WTC11 (cell line): Measurements from ENCODE around the gene RRBP1. TPM values are rescaled to one million over a fixed set of nuclear protein-coding genes. Genes with fewer than 3 reads are reported as not detected.
A peak's percentile ranks its signal among the peaks of the same experiment; 100 is the strongest.

Experiments
- ATAC-seq: fragments of 200-7000 bp; cut with Tn5 transposase; 2 replicates; pipeline ENCODE4 v1.10.0; 2021; ENCODE audit warnings: mild to moderate bottlenecking, moderate library complexity
- CTCF ChIA-PET: fragments of 300-600 bp; sonication (Branson Sonifier 250); formaldehyde crosslinking; loops from one replicate; lab custom pipeline; 2021; ENCODE audit warnings: antibody characterized with exemption; lab: Charles Lee
- POLR2A ChIA-PET: fragments of 350-600 bp; sonication (Branson Sonifier 250); formaldehyde crosslinking; loops from one replicate; lab custom pipeline; 2021; ENCODE audit warnings: antibody characterized with exemption; lab: Charles Lee
- DNase-seq: peaks from one replicate; pipeline ENCODE4 v3.0.0; 2021; ENCODE audit warnings: low spot score
- H3K27ac Mint-ChIP-seq: 2 replicates; pipeline ENCODE4 v1.8.0; 2021; ENCODE audit warnings: mixed read lengths
- H3K27me3 Mint-ChIP-seq: 2 replicates; pipeline ENCODE4 v1.8.0; 2021; ENCODE audit warnings: low read depth, mild to moderate bottlenecking, moderate library complexity, mixed read lengths
- H3K36me3 Mint-ChIP-seq: 2 replicates; pipeline ENCODE4 v1.8.0; 2021; ENCODE audit warnings: mixed read lengths
- H3K4me1 Mint-ChIP-seq: 2 replicates; pipeline ENCODE4 v1.8.0; 2022; ENCODE audit warnings: mixed read lengths
- H3K4me3 Mint-ChIP-seq: 2 replicates; pipeline ENCODE4 v1.8.0; 2021; ENCODE audit warnings: mild to moderate bottlenecking, moderate library complexity, mixed read lengths
- H3K9me3 Mint-ChIP-seq: 2 replicates; pipeline ENCODE4 v1.8.0; 2021; ENCODE audit warnings: mixed read lengths
- GABPB1 ChIP-seq: sonication (generic); formaldehyde crosslinking; IDR thresholded peaks from 2 replicates; pipeline ENCODE4 v1.8.1; 2023; ENCODE audit warnings: mild to moderate bottlenecking, missing genetic modification reagents
- KAT7 ChIP-seq: sonication (generic); formaldehyde crosslinking; IDR thresholded peaks from 2 replicates; pipeline ENCODE4 v1.8.1; 2023; ENCODE audit warnings: missing genetic modification reagents, mild to moderate bottlenecking, borderline replicate concordance
- NR2C2 ChIP-seq: sonication (generic); formaldehyde crosslinking; IDR thresholded peaks from 2 replicates; pipeline ENCODE4 v1.8.0; 2022; ENCODE audit warnings: mild to moderate bottlenecking, missing genetic modification reagents
- SMAD4 ChIP-seq: sonication (generic); formaldehyde crosslinking; IDR thresholded peaks from 2 replicates; pipeline ENCODE4 v1.8.0; 2022; ENCODE audit warnings: mild to moderate bottlenecking, missing genetic modification reagents
- SOX15 ChIP-seq: fragments of 250-450 bp; sonication (Bioruptor Pico); IDR thresholded peaks from 2 replicates; pipeline ENCODE4 v1.9.0; 2021; ENCODE audit warnings: mild to moderate bottlenecking
- ZNF232 ChIP-seq: sonication (generic); formaldehyde crosslinking; IDR thresholded peaks from 2 replicates; pipeline ENCODE4 v1.8.0; 2022; ENCODE audit warnings: mild to moderate bottlenecking, missing genetic modification reagents
- ZNF263 ChIP-seq: sonication (generic); formaldehyde crosslinking; IDR thresholded peaks from 2 replicates; pipeline ENCODE4 v1.8.1; 2022; ENCODE audit warnings: low read depth, mild to moderate bottlenecking, moderate library complexity, missing genetic modification reagents
- total RNA-seq: library from RNA; stranded (reverse); gene quantifications from 3 replicates; pipeline ENCODE4 v1.2.3, GENCODE V29; 2021
- TF ChIP-seq, protein P1 (sequence below): sonication (generic); formaldehyde crosslinking; IDR thresholded peaks from 2 replicates; pipeline ENCODE4 v1.8.0; 2022; ENCODE audit warnings: missing genetic modification reagents
- TF ChIP-seq, protein P2 (sequence below): sonication (generic); formaldehyde crosslinking; IDR thresholded peaks from 2 replicates; pipeline ENCODE4 v1.8.1; 2023; ENCODE audit warnings: mild to moderate bottlenecking, missing genetic modification reagents, moderate library complexity
- TF ChIP-seq, protein P3 (sequence below): fragments of 250-450 bp; sonication (Bioruptor Pico); IDR thresholded peaks from 2 replicates; pipeline ENCODE4 v2.1.2; 2022; ENCODE audit warnings: mild to moderate bottlenecking, moderate library complexity

The RRBP1 gene
- total RNA-seq, 1 experiment from 2014 or later, result 171 TPM

DNA sequence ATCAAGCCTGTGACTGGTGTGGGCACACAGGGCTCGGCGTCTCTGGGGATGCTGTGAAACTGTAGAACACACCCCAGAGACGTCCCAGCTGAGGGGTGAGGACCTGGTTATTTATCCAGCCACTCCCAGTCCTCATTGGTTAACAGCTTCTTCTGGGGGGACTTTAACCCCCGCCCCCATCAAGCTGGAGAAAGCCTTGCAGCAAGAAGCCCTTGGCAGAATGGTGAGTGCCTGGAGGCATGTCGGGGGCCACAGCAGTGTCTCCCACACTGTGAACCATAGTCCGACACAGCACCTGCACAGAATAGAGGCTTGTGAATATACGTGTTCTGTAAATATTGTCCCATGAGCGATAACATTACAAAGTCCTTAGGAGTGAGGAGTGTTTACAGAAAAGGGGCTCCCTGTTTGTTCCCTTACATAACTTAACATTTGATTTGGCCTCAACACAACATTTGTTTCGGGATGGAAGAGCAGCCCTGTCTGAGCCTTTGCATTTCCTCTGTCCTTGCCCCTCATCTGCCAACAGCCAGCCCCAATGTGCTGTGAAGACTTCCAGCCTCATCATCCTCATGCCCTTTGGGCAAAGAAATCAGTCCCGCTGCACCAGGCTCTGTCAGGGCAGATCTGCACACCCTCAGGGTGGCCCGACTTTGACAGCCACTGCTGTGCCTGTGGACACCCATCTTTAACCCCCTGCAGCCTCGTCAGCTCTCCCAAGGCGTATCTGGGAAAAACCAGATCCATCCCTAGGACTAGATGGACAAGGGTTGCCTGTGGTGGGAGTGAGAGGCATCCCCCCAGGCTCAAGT lies 2.2 kb upstream of the RRBP1 start:
- POLR2A ChIA-PET, result no interaction called here
- TF ChIP-seq, protein P1, sequence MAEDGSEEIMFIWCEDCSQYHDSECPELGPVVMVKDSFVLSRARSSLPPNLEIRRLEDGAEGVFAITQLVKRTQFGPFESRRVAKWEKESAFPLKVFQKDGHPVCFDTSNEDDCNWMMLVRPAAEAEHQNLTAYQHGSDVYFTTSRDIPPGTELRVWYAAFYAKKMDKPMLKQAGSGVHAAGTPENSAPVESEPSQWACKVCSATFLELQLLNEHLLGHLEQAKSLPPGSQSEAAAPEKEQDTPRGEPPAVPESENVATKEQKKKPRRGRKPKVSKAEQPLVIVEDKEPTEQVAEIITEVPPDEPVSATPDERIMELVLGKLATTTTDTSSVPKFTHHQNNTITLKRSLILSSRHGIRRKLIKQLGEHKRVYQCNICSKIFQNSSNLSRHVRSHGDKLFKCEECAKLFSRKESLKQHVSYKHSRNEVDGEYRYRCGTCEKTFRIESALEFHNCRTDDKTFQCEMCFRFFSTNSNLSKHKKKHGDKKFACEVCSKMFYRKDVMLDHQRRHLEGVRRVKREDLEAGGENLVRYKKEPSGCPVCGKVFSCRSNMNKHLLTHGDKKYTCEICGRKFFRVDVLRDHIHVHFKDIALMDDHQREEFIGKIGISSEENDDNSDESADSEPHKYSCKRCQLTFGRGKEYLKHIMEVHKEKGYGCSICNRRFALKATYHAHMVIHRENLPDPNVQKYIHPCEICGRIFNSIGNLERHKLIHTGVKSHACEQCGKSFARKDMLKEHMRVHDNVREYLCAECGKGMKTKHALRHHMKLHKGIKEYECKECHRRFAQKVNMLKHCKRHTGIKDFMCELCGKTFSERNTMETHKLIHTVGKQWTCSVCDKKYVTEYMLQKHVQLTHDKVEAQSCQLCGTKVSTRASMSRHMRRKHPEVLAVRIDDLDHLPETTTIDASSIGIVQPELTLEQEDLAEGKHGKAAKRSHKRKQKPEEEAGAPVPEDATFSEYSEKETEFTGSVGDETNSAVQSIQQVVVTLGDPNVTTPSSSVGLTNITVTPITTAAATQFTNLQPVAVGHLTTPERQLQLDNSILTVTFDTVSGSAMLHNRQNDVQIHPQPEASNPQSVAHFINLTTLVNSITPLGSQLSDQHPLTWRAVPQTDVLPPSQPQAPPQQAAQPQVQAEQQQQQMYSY (CRISPR knock-in tag), result no peak
- peak; percentile 87 for TF ChIP-seq GABPB1 (CRISPR knock-in tag)
- DNase-seq (no peak), ATAC-seq (no peak)
- Mint-ChIP-seq H3K36me3 (0 out of 2 replicates have a peak, but pooled peaks cover 4% of the 10 kb centered on the region), H3K27me3 (peaks cover 11% of the 10 kb centered on the region), H3K4me3 (no peak overlapping the region), H3K27ac (no peak overlapping the region), H3K4me1 (peaks cover 24% of the 10 kb centered on the region), H3K9me3 (peaks cover 12% of the 10 kb centered on the region)
- CTCF ChIA-PET, result no interaction called here

DNA sequence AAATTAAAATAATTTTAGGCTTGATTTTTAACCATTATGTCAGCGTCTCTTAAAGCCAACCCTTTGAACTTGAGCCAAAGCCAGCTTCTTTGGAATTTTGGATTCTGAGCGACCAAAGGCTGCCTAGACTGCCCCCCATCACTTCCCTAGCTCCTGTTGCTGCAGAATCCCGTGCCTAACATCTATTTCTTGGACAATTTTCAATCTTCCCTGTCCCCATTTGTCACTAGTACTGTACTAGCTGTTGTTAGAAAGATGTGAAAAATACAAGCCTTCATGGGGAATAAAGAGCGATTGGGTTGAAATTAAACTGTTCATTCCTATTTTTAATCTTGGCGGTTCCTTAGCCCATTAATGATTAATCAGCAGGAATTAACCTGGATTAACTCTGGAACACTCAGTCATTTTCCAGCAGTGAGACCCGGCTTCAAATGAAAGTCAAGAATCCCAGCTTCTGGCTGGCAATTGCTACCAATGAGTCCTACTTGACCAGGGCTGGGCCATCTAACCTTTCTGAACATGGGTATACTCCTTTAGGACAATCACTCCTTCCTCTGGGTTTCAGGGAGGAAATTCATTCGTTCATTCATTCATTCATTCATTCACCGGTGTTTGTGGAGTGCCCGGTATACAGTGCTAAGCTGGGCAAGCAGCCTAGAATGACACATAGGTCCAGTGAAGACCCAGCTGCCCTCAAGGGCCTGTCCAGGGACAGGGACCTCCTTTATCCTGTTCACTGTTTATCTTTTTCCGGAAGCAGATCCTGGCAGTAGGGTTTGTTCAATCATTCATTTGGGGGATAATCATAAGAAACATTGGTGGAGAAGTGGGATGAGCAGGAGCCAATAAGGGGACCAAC lies 1.4 kb upstream of the RRBP1 start:
- TF ChIP-seq SOX15 (CRISPR knock-in tag) (no peak), ZNF263 (CRISPR knock-in tag) (no peak)
- TF ChIP-seq, protein P2, sequence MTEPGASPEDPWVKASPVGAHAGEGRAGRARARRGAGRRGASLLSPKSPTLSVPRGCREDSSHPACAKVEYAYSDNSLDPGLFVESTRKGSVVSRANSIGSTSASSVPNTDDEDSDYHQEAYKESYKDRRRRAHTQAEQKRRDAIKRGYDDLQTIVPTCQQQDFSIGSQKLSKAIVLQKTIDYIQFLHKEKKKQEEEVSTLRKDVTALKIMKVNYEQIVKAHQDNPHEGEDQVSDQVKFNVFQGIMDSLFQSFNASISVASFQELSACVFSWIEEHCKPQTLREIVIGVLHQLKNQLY (CRISPR knock-in tag), result no peak
- TF ChIP-seq, protein P3, sequence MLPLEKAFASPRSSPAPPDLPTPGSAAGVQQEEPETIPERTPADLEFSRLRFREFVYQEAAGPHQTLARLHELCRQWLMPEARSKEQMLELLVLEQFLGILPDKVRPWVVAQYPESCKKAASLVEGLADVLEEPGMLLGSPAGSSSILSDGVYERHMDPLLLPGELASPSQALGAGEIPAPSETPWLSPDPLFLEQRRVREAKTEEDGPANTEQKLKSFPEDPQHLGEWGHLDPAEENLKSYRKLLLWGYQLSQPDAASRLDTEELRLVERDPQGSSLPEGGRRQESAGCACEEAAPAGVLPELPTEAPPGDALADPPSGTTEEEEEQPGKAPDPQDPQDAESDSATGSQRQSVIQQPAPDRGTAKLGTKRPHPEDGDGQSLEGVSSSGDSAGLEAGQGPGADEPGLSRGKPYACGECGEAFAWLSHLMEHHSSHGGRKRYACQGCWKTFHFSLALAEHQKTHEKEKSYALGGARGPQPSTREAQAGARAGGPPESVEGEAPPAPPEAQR (CRISPR knock-in tag), result no peak
- CTCF ChIA-PET, result interaction anchor here (0.6 to 3.5 kb wide), 59 partner anchors 9 to 1118 kb away, joined by 3 to 51 read pairs (median 6); partner anchors contain the start of genes BANF2, OVOL2 and ZNF133
- POLR2A ChIA-PET, result interaction anchor here (0.9 to 1.8 kb wide), 11 partner anchors 7 to 284 kb away, joined by 3 to 12 read pairs (median 5); partner anchors contain the start of gene DSTN
- DNase-seq (no peak), ATAC-seq (no peak)
- peaks cover 32% of the 10 kb centered on the region for H3K4me1 Mint-ChIP-seq
- H3K4me3 Mint-ChIP-seq, result peak overlapping the region; percentile 80
- peaks cover 11% of the 10 kb centered on the region for H3K27me3 Mint-ChIP-seq
- H3K9me3 Mint-ChIP-seq, result peaks cover 12% of the 10 kb centered on the region
- H3K36me3 Mint-ChIP-seq, result peaks cover 9% of the 10 kb centered on the region; the same call in 1 of the 2 replicates
- H3K27ac Mint-ChIP-seq, result no peak overlapping the region

DNA sequence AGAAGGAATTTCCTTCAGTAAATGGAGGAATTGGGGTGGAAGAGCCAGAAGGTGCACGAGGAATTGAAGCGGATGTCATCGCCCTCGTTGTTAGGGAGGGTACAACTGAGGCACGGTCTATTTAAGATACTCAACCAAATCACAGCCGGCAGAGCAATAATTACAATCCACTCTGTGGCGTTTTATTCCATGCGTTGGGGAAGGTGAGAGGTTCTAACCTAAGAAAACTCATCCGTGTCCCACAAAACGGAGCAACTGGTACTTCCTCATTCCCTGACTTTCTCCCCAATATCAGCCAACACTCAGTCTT lies 802 bp upstream of the RRBP1 start:
- Mint-ChIP-seq H3K4me1 (peaks cover 37% of the 10 kb centered on the region), H3K27ac (peak overlapping the region; percentile 97), H3K27me3 (peaks cover 11% of the 10 kb centered on the region), H3K36me3 (peaks cover 15% of the 10 kb centered on the region), H3K9me3 (peaks cover 11% of the 10 kb centered on the region)
- ATAC-seq (no peak), DNase-seq (no peak)
- CTCF ChIA-PET, result interaction anchor here (0.6 to 3.5 kb wide), 67 partner anchors 9 to 1117 kb away, joined by 3 to 51 read pairs (median 5); partner anchors contain the start of genes BANF2, DSTN, OVOL2 and ZNF133
- no peak for TF ChIP-seq SMAD4 (CRISPR knock-in tag)
- TF ChIP-seq NR2C2, result no peak
- 0 out of 2 replicates have a peak, but pooled peaks have one; percentile 35 for TF ChIP-seq KAT7 (CRISPR knock-in tag)
- TF ChIP-seq GABPB1 (CRISPR knock-in tag), result peak; percentile 0; the same call in 1 of the 2 replicates
- TF ChIP-seq ZNF232 (CRISPR knock-in tag), result no peak
- TF ChIP-seq, all 79 proteins: peak for 2
- POLR2A ChIA-PET, result interaction anchor here (0.9 to 1.8 kb wide), 14 partner anchors 8 to 284 kb away, joined by 3 to 12 read pairs (median 4); partner anchors contain the start of genes BANF2 and DSTN
- H3K4me3 Mint-ChIP-seq, result peak overlapping the region; percentile 80
